ENCODE results near the gene MORN1. TPM values are rescaled to one million over a fixed set of nuclear protein-coding genes. Genes with fewer than 3 reads are reported as not detected.

Gene MORN1
- total and polyA plus RNA-seq, 10 of the 15 experiments (the other 5 are each of a cell fraction or from before 2014, with no cell fraction given) = 0.76 to 7.9 (median 5.5) TPM

GRCh38 chr1:2274231-2274928, 117.0 kb downstream of the MORN1 start:
- peaks cover 0 to 7% of the 10 kb centered on the region in 2 experiments; a peak in 2 of 4 replicates for H3K36me3 ChIP-seq (ENCODE audit: control insufficient read depth in 2 of 2, insufficient read depth in 2 of 2, low read length in 1 of 2)
- H3K9me3 ChIP-seq (replicated peaks; ENCODE audit: control insufficient read depth, insufficient read depth, low read length) = no peaks in the 10 kb centered on the region; the same call in 2 of the 3 replicates
- H3K79me2 ChIP-seq (ENCODE audit: control insufficient read depth, insufficient read depth, low read length) = no peaks in the 10 kb centered on the region; the same call in 1 of the 2 replicates
- ChIA-PET RAD21 (ENCODE audit: unreplicated experiment) (no interaction called here), SMC1A (ENCODE audit: uncharacterized antibody, unreplicated experiment) (no interaction called here), CTCF (no interaction called here), POLR2A (no interaction called here)
- H3K4me1 ChIP-seq (ENCODE audit: control insufficient read depth, insufficient read depth, low read length) = no peaks in the 10 kb centered on the region
- H3K4me3 ChIP-seq = no peak overlapping the region
- H3K4me2 ChIP-seq (ENCODE audit: control insufficient read depth, insufficient read depth) = no peak overlapping the region
- no TSS peak for BruUV-seq (replicated peaks)
- in situ Hi-C loops (cut with MboI) (no loop called here), intact Hi-C loops (cut with micrococcal nuclease; ENCODE audit: unreplicated experiment) (no loop called here)
- no peak for FAIRE-seq
- ATAC-seq = no peak
- no peak overlapping the region for H2AFZ ChIP-seq (ENCODE audit: control insufficient read depth, low read depth, low read length)
- no peaks in the 10 kb centered on the region for H4K20me1 ChIP-seq (ENCODE audit: control insufficient read depth, insufficient read depth)
- no peak overlapping the region for H3K27ac ChIP-seq (ENCODE audit: control insufficient read depth, insufficient read depth)
- H3K27me3 ChIP-seq (replicated peaks in 1 of 2; ENCODE audit: control insufficient read depth in 2 of 2, insufficient read depth in 2 of 2, low read length in 1 of 2) = no peaks in the 10 kb centered on the region
- H3K9ac ChIP-seq (ENCODE audit: control insufficient read depth, insufficient read depth, low read length) = no peak overlapping the region
- 78% methylated on average over 19 of the region's 24 CpGs for WGBS (ENCODE audit: insufficient coverage, insufficient replicate concordance, low lambda C conversion rate, missing lambda C conversion rate)
- no peak for DNase-seq (ENCODE audit: low read depth, low spot score)
- TF ChIP-seq, protein P1, sequence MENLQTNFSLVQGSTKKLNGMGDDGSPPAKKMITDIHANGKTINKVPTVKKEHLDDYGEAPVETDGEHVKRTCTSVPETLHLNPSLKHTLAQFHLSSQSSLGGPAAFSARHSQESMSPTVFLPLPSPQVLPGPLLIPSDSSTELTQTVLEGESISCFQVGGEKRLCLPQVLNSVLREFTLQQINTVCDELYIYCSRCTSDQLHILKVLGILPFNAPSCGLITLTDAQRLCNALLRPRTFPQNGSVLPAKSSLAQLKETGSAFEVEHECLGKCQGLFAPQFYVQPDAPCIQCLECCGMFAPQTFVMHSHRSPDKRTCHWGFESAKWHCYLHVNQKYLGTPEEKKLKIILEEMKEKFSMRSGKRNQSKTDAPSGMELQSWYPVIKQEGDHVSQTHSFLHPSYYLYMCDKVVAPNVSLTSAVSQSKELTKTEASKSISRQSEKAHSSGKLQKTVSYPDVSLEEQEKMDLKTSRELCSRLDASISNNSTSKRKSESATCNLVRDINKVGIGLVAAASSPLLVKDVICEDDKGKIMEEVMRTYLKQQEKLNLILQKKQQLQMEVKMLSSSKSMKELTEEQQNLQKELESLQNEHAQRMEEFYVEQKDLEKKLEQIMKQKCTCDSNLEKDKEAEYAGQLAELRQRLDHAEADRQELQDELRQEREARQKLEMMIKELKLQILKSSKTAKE (IDR thresholded peaks at IDR 0.05; ENCODE audit: low read depth, poor library complexity, severe bottlenecking) = no peak
- TF ChIP-seq ASH2L (IDR thresholded peaks at IDR 0.05; ENCODE audit: borderline replicate concordance, low read depth) = no peak
- no peak for TF ChIP-seq ZNF384 (IDR thresholded peaks at IDR 0.05; ENCODE audit: borderline replicate concordance, low read depth, low read length)
- TF ChIP-seq ZZZ3 (IDR thresholded peaks at IDR 0.05; ENCODE audit: control insufficient read depth, insufficient read length, low read depth) = no peak
- no peak for TF ChIP-seq E2F8 (IDR thresholded peaks at IDR 0.05; ENCODE audit: low read depth, partially characterized antibody)
- TF ChIP-seq, protein P2, sequence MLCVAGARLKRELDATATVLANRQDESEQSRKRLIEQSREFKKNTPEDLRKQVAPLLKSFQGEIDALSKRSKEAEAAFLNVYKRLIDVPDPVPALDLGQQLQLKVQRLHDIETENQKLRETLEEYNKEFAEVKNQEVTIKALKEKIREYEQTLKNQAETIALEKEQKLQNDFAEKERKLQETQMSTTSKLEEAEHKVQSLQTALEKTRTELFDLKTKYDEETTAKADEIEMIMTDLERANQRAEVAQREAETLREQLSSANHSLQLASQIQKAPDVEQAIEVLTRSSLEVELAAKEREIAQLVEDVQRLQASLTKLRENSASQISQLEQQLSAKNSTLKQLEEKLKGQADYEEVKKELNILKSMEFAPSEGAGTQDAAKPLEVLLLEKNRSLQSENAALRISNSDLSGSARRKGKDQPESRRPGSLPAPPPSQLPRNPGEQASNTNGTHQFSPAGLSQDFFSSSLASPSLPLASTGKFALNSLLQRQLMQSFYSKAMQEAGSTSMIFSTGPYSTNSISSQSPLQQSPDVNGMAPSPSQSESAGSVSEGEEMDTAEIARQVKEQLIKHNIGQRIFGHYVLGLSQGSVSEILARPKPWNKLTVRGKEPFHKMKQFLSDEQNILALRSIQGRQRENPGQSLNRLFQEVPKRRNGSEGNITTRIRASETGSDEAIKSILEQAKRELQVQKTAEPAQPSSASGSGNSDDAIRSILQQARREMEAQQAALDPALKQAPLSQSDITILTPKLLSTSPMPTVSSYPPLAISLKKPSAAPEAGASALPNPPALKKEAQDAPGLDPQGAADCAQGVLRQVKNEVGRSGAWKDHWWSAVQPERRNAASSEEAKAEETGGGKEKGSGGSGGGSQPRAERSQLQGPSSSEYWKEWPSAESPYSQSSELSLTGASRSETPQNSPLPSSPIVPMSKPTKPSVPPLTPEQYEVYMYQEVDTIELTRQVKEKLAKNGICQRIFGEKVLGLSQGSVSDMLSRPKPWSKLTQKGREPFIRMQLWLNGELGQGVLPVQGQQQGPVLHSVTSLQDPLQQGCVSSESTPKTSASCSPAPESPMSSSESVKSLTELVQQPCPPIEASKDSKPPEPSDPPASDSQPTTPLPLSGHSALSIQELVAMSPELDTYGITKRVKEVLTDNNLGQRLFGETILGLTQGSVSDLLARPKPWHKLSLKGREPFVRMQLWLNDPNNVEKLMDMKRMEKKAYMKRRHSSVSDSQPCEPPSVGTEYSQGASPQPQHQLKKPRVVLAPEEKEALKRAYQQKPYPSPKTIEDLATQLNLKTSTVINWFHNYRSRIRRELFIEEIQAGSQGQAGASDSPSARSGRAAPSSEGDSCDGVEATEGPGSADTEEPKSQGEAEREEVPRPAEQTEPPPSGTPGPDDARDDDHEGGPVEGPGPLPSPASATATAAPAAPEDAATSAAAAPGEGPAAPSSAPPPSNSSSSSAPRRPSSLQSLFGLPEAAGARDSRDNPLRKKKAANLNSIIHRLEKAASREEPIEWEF (IDR thresholded peaks at IDR 0.05; ENCODE audit: insufficient replicate concordance, low read depth, low read length) = no peak
- TF ChIP-seq, protein P3, sequence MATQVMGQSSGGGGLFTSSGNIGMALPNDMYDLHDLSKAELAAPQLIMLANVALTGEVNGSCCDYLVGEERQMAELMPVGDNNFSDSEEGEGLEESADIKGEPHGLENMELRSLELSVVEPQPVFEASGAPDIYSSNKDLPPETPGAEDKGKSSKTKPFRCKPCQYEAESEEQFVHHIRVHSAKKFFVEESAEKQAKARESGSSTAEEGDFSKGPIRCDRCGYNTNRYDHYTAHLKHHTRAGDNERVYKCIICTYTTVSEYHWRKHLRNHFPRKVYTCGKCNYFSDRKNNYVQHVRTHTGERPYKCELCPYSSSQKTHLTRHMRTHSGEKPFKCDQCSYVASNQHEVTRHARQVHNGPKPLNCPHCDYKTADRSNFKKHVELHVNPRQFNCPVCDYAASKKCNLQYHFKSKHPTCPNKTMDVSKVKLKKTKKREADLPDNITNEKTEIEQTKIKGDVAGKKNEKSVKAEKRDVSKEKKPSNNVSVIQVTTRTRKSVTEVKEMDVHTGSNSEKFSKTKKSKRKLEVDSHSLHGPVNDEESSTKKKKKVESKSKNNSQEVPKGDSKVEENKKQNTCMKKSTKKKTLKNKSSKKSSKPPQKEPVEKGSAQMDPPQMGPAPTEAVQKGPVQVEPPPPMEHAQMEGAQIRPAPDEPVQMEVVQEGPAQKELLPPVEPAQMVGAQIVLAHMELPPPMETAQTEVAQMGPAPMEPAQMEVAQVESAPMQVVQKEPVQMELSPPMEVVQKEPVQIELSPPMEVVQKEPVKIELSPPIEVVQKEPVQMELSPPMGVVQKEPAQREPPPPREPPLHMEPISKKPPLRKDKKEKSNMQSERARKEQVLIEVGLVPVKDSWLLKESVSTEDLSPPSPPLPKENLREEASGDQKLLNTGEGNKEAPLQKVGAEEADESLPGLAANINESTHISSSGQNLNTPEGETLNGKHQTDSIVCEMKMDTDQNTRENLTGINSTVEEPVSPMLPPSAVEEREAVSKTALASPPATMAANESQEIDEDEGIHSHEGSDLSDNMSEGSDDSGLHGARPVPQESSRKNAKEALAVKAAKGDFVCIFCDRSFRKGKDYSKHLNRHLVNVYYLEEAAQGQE (IDR thresholded peaks at IDR 0.05; ENCODE audit: low read depth, low read length) = no peak
- no peak for TF ChIP-seq JUNB (IDR thresholded peaks at IDR 0.05)

Data from GM12878 (cell line).